Measurements from ENCODE around the gene ENTPD2.
"Not testable (repeated sequence)": the region's sequence is repeated elsewhere in the genome, so short reads cannot be mapped to it uniquely, and the experiment has no call there.

Gene ENTPD2

DNA sequence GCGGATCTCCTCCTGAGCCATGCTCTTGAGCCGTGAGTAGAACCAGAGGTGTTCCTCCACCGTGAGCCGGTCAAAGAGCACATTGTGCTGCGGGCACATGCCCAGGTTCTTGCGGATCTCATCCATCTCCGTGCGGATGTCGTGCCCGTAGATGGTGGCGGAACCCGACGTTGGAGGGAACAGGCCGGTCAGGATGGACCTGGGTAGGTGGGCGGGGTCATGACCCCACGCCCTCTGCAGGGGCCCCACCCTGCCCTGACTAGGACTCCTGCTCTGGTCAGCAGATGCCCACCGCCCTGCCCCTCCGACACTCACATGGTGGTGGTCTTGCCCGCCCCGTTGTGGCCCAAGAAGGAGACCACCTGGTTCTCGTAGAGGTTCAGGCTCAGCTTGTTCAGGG is 37.9 kb downstream of the ENTPD2 start:
- no peak for DNase-seq (ENCODE audit: low read depth)

DNA sequence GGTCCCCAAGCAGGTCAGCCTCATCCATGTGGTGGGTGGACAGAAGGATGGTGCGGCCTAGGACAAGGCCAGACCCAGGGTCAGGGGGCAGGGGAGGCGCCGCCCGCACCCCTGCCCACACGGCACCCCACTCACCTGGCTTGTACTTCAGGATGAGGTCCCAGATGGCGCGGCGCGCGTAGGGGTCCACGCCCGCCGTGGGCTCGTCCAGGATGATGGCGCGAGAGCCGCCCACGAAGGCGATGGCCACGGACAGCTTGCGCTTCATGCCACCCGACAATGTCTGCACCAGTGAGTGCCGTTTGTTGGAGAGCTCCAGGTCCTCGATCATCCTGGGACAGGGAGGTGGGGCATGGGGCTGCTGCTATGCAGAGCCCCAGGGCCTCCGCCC is 38.3 kb downstream of the ENTPD2 start:
- DNase-seq (ENCODE audit: low read depth), result no peak

DNA sequence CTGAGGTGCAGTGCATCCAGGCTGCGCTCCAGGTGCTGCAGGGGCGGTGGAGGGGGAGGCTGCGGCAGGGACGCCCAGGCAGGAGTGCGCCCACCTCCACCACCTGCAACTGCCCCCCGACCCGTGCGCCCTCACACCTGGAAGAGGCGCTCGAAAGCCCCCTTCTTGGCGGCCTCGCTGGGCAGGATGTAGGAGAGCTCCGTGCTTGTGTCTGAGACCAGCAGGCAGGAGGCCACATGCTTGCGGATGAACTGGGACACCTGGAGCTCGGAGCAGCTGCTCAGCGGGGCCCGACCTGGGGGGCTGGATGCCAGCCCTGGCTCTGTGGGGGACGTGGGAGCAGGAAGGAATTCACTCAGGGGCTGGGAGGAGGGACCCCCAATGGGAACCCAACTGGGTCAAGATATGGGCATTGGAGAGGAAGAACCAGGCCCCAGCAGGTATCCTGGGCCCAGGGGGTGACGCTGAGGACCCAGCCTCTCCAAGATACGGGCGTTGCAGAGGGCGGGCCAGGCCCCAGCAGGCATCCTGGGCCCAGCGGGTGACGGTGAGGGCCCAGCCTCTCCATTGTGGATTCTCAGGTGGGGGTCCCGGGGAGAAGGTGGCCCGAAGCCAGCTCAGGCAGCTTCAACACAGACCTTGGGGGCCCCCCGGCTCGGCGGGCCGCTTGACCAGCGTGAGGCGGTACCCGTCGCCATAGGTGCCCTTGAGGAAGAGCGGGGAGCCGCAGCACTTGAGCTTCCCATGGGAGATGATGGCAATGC is 38.9 kb downstream of the ENTPD2 start:
- DNase-seq (ENCODE audit: low read depth), result no peak

DNA sequence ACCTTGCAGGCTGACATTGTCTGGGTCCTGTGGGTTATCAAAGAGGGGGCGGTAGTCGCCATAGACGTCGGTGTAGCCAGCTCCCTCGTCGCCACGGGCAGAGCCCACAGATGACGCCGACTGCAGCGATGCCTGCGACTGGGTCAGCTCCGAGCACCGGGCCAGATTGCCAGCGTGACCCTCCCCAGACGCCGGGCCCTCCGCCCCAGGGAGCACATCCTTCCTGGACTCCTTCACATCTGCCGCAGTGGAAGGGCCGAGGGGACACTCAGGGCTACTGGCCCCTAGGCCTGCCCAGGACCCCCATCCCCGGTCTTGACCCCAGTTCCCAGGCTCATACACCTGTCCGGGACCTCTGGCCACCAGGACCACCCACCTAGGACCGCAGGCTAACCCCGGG is 39.7 kb downstream of the ENTPD2 start:
- DNase-seq (ENCODE audit: low read depth), result no peak

DNA sequence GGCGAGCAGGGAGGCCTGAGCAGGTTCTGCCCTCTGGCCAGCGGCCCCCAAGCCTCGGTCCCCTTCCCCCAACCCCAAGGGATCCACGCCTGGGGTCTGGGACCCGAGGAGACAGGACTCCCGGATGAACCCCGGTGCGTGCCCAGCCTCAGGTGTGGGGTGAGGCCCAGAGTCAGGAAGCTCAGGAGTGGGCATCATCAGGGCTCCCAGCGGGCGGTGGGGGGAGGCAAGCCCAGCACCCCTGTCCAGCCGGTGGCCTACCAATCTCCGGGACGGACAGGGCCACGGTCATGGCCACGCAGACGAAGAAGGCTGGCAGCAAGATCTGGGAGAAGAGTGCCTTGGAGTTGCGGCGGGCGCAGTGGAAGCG is 40.3 kb downstream of the ENTPD2 start:
- no peak for DNase-seq (ENCODE audit: low read depth)

DNA sequence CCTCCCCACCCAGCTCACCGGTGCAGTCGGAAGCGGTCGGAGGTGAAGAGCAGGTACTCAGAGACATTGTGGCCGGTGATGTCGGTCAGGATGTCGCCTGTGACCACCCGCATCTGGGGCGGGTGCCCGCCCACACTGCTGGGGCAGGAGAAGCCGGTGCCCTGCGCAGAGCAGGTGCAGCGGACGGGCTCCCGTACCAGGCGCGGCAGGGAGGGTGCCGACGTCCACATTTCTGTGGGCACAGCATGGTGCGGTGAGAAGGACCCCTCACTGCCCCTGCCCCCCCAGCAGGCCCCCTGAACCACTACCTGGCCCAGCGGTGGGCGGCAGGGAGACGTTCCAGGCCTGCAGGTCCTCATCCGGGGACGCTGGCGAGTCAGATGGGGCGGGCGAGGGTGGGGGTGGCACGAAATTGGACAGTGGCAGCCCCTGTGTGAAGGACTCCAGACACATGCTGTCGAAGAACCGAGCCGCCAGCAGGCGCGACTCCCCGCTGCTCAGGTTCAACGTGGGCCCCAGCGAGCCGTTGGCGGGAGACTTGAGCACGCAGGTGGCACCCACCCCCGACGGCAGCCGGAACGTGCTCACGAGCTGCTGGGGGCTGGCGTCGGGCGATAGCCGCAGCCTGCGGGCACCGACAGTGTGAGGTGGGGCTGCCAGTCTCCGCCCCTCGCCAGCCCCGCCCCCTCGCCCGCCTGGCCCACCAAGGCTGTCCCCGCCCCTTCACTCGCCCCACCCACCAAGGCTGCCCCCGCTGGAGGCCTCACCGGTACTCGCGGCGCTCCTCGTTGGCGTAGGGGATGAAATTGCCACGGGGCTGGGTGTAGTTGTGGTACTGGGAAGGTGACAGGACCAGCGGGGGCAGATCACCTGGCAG is 40.9 kb downstream of the ENTPD2 start:
- no peak for DNase-seq (ENCODE audit: low read depth)

DNA sequence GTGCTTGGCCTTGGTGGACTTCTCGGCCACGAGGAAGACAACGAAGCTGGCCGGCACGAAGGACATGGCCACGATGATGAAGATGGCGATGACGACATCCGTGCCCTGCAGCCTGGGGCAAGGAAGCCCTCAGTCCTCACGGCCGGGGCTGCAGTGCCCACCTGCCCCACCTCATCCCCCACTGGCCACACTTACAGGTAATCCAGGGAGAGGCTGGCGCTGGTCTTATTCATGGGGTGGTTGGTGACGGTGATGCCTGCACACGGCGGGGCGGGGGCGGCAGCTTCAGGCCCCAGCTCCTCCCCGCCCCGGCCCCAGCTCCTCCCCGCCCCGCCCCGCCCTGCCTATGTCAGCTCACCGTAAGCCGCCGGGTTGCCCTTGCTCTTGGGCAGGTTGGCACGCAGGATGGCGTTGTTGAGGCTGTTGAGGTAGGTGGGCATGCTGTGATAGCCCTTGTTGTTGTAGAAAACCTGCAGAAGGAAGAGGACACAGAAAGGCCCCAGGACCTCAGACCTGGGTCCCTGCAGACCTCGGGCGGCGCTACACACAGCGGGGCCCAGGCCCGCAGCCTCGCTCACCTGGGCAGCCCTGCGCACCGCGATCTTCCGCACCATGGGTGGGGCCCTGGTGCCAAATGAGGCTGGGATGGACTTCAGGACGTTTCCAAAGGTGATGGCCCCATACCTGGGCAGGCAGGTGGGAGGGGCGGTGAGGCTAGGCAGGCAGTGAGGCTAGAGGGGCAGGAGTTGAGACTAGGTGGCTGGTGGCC is 41.8 kb downstream of the ENTPD2 start:
- DNase-seq (ENCODE audit: low read depth), result no peak

DNA sequence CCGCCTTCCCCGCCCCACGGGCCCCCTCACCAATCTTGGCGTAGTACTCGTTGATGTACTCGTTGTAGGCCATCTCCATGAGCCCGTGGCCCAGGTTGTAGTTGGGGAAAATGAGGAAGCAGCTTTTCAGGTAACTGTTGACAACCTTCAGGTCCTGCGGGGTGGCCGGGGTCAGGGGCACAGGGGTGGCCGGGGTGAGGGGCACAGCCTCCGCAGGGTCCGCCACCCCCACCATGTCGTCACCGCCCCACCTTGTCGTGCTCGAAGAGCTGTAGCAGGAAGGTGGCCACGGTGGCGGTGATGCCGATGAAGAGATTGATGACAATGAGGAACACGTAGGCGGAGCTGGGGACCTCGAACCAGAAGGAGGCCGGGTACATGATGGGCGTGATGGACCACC is 42.7 kb downstream of the ENTPD2 start:
- no peak for DNase-seq (ENCODE audit: low read depth)

DNA sequence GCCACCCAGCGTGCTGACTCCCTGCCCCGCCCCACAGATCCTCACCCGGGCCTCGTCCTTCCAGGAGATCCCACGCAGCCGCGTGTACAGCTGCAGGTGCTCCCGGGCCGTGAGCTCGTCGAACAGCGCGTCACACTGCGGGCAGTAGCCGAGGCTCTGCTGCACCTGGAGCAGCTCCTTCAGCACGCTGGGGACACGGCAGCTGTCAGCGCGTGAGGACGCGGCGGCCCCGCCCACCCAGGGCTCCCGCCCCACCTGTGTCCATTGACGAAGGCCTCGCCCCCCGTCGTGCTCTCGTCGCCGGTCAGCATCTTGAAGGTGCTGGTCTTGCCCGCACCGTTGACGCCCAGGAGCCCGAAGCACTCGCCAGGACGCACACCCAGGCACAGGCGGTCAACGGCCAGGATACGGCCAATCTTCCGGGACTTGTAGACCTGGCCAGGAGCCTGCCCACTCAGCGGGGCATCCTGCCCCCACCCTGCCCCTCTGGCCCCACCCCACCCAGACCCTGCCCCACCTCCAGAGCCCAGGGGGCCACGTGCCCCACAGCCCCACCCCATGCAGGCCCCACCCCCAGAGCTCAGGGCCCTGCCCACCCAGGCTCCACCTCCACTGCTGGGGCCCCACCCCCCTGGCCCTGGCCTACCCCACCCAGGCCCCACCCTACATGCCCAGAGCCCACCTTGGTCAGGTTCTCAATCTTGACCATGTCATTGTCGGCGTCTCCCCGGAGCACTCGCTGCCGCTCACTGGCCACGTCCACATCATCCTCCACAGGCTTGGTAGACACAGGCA is 43.7 kb downstream of the ENTPD2 start:
- DNase-seq (ENCODE audit: low read depth), result no peak

DNA sequence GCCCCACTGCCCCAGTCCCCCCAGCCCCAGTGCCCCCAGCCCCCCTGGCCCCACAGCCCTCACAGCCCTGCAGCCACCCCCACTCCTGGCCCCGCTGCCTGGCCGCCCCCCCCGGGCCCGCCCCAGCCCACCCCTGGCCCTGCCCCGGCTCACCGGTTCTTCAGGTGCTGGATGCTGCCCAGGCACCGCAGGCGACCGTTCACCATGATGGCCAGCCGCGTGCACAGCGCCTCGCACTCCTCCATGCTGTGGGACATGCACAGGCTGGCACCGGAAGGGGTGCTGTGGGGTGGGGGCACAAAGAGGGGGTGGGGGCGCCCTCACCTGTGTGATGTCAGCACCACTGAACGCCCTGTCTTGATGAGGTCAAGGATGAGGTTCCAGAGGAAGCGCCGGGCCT is 44.6 kb downstream of the ENTPD2 start:
- DNase-seq (ENCODE audit: low read depth), result no peak

DNA sequence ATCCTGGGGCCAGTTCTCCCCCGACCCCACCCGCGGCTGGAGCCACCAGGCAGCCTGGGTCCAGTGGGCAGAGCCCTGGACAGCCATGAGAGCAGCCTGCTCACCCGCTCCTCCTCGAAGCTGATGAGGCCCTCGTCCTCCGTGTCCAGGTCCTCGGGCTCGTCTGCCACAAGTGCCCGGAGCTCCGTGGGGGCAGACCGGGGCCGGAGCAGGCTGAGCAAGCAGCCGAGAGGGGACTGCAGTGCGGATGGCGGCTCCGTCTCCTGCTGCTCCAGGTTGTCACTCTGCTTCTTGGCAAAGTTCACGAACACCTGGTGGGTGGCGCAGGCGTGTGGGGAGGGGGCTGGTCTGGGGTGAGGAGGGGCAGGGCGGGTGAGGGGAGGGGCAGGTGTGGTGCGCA is 45.5 kb downstream of the ENTPD2 start:
- DNase-seq (ENCODE audit: low read depth), result no peak

DNA sequence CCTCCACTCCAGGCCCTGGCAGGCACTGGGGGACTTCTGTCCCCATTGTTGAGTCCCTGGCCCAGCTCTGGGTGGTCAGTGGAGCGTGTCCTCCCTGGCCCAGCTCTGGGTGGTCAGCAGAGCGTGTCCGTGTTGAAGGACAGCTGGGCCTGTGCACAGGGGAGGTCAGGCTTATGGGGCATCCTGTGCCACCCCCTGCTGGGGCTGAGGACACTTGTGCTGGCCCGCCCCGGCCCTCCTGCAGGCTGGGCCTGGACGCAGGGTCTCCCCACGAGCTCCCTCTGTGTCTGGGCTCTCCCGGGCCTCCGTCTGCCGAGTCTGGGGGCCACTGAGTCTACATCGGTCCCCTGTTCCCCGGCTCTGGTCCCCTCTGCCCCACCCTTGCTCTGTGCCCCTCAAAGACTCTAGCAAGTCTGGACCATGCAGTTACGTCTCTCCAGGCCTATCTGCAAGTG is 46.0 kb downstream of the ENTPD2 start:
- no peak for DNase-seq (ENCODE audit: low read depth)

DNA sequence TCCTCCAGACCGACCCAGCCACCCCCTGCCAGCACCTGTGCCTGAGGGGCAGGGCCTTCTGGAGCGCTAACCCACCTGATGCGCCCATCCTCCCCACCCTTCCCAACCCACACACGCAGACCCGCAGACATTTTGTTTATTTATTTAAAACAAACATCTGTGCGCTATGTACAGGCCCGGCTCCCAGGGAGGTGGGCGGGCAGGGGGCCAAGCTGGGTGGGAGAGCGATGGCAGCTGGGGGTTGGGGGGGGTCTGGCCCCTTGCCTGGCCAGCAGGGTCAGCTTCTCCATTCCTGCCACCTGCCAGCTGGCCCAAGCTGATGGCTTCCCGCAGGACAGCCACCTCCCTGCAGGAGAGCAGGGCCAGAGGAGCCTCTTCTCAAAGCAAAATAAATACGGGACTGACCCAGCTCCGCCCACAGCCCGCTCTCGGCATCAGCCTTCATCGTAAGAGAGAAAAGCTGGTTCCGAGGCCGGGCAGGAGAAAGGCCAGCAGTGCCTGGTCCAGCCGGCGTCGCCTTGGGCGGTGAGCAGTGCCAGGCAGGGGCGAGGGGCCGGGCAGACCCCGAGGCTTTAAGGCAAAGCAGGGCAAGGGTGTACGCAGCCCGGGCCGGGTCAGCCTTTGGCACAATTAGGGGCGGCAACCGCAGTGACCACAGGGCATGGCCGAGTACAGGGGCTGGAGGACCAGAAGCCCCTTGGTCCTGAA is 46.6 kb downstream of the ENTPD2 start:
- no peak for DNase-seq (ENCODE audit: low read depth)

DNA sequence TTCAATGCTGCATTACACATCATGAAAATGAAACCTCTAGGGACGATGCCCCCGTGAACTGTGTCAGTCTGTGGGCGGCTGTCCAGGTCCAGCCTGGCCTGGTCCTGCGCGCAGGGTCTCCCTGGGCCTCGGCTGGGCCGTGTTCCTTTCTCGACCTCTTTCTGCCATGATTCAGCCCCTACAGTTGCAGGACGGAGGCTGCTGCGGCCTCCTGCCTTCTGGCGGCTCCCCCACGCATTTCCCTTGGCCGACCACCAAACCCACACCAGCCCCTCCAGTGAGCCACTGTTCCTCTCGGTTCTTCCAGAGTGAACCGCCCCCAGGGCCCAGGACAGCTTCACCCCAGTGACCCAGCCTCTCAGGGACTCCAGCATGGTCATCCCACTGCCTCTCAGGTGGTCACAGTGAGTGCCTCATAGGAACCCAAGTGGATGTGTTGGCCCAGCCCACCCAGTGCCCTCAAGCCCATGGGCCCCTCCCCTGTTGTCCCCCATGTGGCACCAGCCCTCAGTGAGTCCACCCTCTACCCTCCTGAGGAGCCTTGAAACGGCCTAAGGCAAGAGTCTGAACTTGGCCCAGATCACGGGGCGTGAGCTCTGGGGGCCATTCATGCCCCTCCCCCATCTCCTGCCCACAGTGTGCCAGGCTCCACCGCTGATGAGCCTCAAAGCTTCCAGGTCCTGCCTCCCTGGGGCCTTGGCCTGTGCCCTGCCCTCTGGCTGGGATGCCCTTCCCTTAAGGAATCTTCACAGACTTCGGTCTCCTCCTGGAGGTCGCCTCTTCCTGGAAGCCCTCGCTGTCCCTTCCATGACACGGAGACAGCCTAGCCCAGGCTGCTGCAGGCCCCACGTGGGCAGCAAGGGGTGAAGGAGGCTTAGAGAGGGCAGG is 47.5 kb downstream of the ENTPD2 start:
- no peak for DNase-seq (ENCODE audit: low read depth)

DNA sequence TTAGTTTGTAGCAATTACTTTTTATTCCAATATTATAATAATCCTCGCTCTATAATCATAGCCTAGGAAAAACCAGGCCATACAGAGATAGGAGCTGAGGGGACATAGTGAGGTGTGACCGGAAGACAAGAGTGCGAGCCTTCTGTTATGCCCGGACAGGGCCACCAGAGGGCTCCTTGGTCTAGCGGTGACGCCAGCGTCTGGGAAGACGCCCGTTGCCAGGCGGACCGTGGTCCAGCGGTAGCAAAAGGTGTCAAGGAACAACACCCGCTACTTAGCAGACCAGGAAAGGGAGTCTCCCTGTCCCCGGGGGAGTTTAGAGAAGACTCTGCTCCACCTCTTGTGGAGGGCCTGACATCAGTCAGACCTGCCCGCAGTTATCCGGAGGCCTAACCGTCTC is 49.6 kb downstream of the ENTPD2 start:
- not testable (repeated sequence) for DNase-seq (ENCODE audit: low read depth)

DNA sequence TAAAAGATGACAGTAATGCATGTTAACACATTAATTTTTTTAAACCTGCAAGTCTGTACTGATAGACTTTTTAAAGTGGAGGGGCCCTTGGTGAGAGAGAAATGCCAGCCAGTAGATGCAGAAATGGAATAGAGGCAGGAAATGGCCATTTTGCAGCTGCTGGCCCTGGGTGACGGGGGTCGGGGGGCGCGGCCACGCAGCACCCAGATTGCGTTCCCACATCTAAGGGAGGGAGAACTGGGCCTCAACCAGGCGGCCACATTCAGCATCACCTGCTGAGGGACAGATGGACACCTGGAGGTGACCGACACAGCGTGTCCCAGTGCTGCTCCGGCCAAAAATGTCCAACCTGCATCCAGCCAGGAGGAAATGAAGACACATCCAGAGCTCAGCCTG is 51.2 kb downstream of the ENTPD2 start:
- no peak for DNase-seq (ENCODE audit: low read depth)

DNA sequence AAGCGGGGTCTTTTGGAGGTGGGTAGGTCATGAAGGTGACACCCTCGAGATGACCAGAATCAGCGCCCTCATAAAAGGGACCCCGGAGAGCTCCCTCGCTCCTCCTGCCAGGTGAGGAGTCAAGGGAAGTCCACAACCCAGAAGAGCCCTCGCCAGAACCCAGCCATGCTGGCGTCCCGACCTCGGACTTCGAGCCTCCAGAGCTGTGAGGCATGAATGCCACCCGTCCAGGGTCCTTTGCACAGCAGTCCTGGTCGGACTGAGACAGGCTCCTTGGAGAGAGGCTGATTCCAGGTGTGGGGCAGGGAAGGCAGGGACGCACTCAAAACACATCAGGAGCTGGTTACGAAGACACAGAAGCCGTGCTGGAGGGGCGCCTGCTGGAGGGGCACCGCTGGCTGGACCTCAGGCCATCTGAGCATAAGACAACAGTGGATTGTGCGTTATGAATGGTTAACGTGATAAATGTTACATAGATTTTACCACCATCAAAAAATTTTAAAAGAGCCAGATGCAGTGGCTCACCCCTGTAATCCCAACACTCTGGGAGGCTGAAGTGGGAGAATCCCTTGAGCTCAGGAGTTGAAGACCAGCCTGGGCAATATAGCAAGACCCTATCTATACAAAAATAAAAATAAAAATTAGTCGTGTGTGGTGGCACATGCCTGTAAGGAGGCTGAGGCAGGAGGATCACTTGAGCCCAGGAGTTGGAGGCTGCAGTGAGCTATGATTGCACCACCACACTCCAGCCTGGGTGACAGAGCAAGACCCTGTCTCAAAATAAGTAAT is 51.8 kb downstream of the ENTPD2 start:
- no peak for DNase-seq (ENCODE audit: low read depth)

DNA sequence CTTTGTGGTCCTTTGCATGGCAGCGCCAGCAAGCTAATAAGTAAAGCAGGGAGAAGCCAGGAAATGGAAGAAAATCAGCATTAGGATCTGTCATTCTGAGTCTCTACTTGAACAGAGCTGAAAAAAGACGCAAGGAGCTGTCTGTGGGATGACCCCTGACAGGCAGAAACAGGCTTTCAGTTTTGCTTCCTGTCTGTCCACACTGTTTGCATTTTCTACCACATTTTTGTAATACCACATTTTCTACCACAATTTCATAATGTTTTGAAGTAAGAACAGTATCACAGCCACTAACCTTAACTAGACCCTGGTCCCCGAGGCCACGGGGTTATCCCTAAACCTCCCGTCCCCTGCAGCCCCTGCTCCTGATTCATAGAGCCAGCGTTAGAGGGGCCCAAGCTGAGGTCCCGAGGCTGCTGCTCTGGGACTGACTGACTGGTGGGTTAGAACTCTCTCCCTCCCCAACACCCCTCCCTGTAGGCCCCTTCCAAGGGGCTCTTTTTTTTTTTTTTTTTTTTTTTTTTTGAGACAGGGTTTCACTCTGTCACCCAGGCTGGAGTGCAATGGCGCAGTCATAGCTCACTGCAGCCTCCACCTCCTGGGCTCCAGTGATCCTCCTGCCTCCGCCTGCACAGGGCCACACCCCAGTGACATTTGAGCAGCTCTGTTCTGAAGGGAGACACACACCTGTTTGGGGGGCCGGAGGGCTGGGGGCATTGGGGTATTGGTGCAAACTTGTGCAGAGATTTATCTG is 53.5 kb downstream of the ENTPD2 start:
- no peak for DNase-seq (ENCODE audit: low read depth)
